Lung (tissue), 12 donors: Measurements from ENCODE around the gene KRTAP5-2. TPM values are rescaled to one million over a fixed set of nuclear protein-coding genes. Genes with fewer than 3 reads are reported as not detected.

Experiments used
- ATAC-seq: fragments of 200-7000 bp; cut with Tn5 transposase; one replicate; pipeline ENCODE4 v1.9.1; 2020; ENCODE audit warnings: moderate number of reproducible peaks; ENCODE audit not compliant: insufficient read depth, low FRiP score
- DNase-seq, 3 donors: peaks; one replicate each; pipeline ENCODE4 v3.0.0-alpha.2; 2013 to 2017
- H3K27ac ChIP-seq, 2 donors: one replicate each; pipeline ENCODE4 v1.5.1; 2013; ENCODE audit warnings: mild to moderate bottlenecking in 2 of 2, moderate library complexity in 2 of 2, control low read depth in 1 of 2, inconsistent platforms in 1 of 2, low read depth in 1 of 2, low read length in 1 of 2
- H3K27me3 ChIP-seq, 3 donors: one replicate each; pipeline ENCODE4 v1.5.1; 2013; ENCODE audit warnings: low read length in 2 of 3; ENCODE audit not compliant: control insufficient read depth in 3 of 3, insufficient read depth in 3 of 3
- H3K36me3 ChIP-seq, 4 donors: one replicate each; pipeline ENCODE4 v1.5.1; 2013; ENCODE audit warnings: low read length in 4 of 4, mild to moderate bottlenecking in 1 of 4, moderate library complexity in 1 of 4; ENCODE audit not compliant: control insufficient read depth in 4 of 4, insufficient read depth in 4 of 4
- H3K4me1 ChIP-seq, 5 donors: one replicate each; pipeline ENCODE4 v1.5.1; 2013; ENCODE audit warnings: low read length in 5 of 5, mild to moderate bottlenecking in 2 of 5, moderate library complexity in 1 of 5; ENCODE audit not compliant: control insufficient read depth in 5 of 5, insufficient read depth in 5 of 5
- H3K4me3 ChIP-seq: one replicate; pipeline ENCODE4 v1.5.1; 2013; ENCODE audit warnings: mild to moderate bottlenecking, control low read depth, moderate library complexity
- H3K9ac ChIP-seq, 2 donors: one replicate each; pipeline ENCODE4 v1.5.1; 2013; ENCODE audit warnings: low read length in 2 of 2, control low read depth in 1 of 2; ENCODE audit not compliant: insufficient read depth in 1 of 2
- H3K9me3 ChIP-seq, 4 donors: one replicate each; pipeline ENCODE4 v1.5.1; 2013; ENCODE audit warnings: low read length in 3 of 4, mild to moderate bottlenecking in 1 of 4, moderate library complexity in 1 of 4; ENCODE audit not compliant: control insufficient read depth in 4 of 4, insufficient read depth in 3 of 4
- WGBS, 2 donors: extraction: QIAGEN DNeasy Blood & Tissue Kit; methylation state at CpG; one replicate each; pipeline ENCODE4 v1.1.7; 2013; 5-methylcytosine and 5-hydroxymethylcytosine counted together
- polyA plus RNA-seq, 2 donors: library from polyadenylated mRNA; stranded (reverse); fragments of 200-250 nt; gene quantifications; one replicate each; pipeline ENCODE4 v1.2.1, GENCODE V29; 2013
- total RNA-seq, 2 donors: library from RNA; depleted of rRNA in 1 of 2; stranded (reverse); fragments of >200 nt in 1 of 2; gene quantifications; one replicate each; pipeline ENCODE4 v1.2.1, GENCODE V29; 2014 to 2021
- TF ChIP-seq, protein P1 (sequence below): IDR thresholded peaks from 2 replicates; pipeline ENCODE4 v1.5.1; 2012; ENCODE audit warnings: mild to moderate bottlenecking; ENCODE audit errors: control extremely low read depth, extremely low read depth
- donor health status: control.
- donor health status: control.
- donor health status: Bipolar disorder and iron deficiency.
- donor health status: healthy.
- donor health status: DM: yes; HTN: yes; CAD: no.

KRTAP5-2 gene
- total and polyA plus RNA-seq, 4 donors = 0.12 TPM; not detected in 3

DNA sequence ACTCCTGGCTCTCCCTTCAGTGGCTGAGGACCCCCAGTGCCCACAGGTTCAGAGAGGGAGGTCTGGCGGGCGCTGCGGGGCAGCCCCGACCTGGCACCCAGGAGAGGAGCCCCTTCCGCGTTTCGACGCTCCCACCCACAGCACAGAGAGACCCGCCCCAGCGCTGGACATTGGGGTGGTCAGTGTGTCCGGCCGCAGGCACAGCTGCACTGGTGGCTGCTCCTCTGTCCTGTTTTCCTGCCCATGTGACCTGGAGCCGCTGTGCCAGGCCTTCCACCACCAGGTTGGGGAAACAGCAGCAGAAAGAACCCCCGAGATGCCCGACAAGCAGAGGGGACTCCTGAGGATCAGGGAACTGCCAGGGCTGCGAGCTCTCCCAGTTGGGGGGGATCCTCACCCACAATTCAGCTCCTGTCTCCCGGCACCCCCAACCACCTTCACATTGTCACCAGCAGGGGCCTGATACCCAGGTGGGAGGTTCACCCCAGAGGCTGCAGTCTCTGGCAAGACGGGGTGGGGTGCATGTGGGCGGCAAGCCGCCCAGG lies 45.1 kb upstream of the KRTAP5-2 start:
- ATAC-seq (no peak), DNase-seq (no peak)
- no peaks in the 10 kb centered on the region for H3K27me3 ChIP-seq
- no peaks in the 10 kb centered on the region for H3K36me3 ChIP-seq
- no peaks in the 10 kb centered on the region for H3K9me3 ChIP-seq
- H3K4me3 ChIP-seq = no peak overlapping the region
- no peak overlapping the region for H3K9ac ChIP-seq
- TF ChIP-seq, protein P1, sequence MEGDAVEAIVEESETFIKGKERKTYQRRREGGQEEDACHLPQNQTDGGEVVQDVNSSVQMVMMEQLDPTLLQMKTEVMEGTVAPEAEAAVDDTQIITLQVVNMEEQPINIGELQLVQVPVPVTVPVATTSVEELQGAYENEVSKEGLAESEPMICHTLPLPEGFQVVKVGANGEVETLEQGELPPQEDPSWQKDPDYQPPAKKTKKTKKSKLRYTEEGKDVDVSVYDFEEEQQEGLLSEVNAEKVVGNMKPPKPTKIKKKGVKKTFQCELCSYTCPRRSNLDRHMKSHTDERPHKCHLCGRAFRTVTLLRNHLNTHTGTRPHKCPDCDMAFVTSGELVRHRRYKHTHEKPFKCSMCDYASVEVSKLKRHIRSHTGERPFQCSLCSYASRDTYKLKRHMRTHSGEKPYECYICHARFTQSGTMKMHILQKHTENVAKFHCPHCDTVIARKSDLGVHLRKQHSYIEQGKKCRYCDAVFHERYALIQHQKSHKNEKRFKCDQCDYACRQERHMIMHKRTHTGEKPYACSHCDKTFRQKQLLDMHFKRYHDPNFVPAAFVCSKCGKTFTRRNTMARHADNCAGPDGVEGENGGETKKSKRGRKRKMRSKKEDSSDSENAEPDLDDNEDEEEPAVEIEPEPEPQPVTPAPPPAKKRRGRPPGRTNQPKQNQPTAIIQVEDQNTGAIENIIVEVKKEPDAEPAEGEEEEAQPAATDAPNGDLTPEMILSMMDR = no peak
- WGBS, 2 donors = 94 to 96% methylated on average over 17 to 20 of the region's 20 CpGs
- peaks cover 0 to 9% (median 0%) of the 10 kb centered on the region in 5 donors for H3K4me1 ChIP-seq
- no peak overlapping the region for H3K27ac ChIP-seq

- DNase-seq (no peak), ATAC-seq (no peak)
- Histone ChIP-seq H3K4me3 (no peak overlapping the region), H3K27me3 (no peaks in the 10 kb centered on the region), H3K9me3 (no peaks in the 10 kb centered on the region), H3K9ac (no peak overlapping the region), H3K4me1 (peaks cover 0 to 9% (median 0%) of the 10 kb centered on the region in 5 donors), H3K27ac (no peak overlapping the region), H3K36me3 (no peaks in the 10 kb centered on the region)
- 80 to 86% methylated on average over 27 to 29 of the region's 29 CpGs for WGBS, 2 donors
- TF ChIP-seq, protein P1 = no peak
Observed at GRCh38 chr11:1642288-1643145, 44.4 kb upstream of the KRTAP5-2 start.

DNA sequence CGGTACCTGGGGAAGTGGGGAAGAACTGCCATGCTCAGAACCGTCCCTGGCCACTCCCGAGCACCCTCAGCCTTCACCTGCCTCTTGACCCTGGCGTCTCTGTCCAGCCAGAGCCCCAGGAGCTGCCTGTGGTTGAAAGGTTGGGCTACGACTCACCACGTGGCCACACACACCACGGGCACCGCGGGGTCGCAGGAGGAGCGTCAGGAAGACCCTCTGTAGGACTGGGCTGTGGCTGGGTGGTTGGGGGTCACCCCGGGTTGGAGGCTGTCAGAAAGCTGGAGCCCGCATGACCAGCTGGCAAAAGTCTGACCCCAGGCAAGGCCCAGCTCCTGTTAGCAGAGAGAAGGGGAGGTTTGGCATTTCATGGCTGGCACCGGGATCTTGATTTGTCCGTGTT lies 43.0 kb upstream of the KRTAP5-2 start:
- 85 to 89% methylated on average over 15 of the region's 15 CpGs for WGBS, 2 donors
- no peak overlapping the region for H3K4me3 ChIP-seq
- peaks cover 0 to 9% (median 0%) of the 10 kb centered on the region in 5 donors for H3K4me1 ChIP-seq
- no peak overlapping the region for H3K9ac ChIP-seq
- no peaks in the 10 kb centered on the region for H3K27me3 ChIP-seq
- TF ChIP-seq, protein P1 = no peak
- DNase-seq = no peak
- ATAC-seq = no peak
- no peaks in the 10 kb centered on the region for H3K36me3 ChIP-seq
- no peak overlapping the region for H3K27ac ChIP-seq
- H3K9me3 ChIP-seq = no peaks in the 10 kb centered on the region
